SK-N-MC (cell line): ENCODE measurements around the gene MRPL48.

Experiments
- EZH2 ChIP-seq: fragments of 200-600 bp; sonication (generic); IDR thresholded peaks from one replicate; pipeline ENCODE4 v1.6.1; 2017; ENCODE audit warnings: antibody characterized with exemption
- FOXP2 ChIP-seq: optimal IDR thresholded peaks from 2 replicates; pipeline ENCODE3; 2011; ENCODE audit warnings: mild to moderate bottlenecking, moderate library complexity; ENCODE audit not compliant: insufficient read depth; ENCODE audit errors: extremely low read length, control extremely low read depth

DNA sequence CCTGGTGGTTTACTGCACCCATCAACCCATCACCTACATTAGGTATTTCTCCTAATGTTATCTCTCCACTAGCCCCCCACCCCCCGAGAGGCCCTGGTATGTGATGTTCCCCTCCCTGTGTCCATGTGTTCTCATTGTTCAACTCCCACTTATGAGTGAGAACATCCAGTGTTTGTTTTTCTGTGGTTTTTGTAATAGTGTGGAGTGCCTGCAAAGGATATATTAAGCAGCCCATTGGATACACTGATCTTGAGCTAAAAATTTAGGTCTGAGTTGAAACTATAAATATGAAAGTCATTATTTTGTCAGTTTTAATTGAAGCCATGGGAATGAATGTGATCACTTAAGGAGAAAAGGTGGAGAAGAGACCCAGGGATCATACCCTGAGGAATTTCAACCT lies 23.0 kb downstream of the MRPL48 start:
- TF ChIP-seq EZH2 (no peak), FOXP2 (no peak)
